HG03196 (cell line): Measurements from ENCODE around the gene CNTROB.
A peak's percentile ranks its signal among the peaks of the same experiment; 100 is the strongest.

Source experiments
- ATAC-seq: cut with Tn5 transposase; IDR thresholded peaks from one replicate; pipeline ENCODE4 v1.9.1; 2021; ENCODE audit not compliant: unreplicated experiment

The CNTROB gene

DNA sequence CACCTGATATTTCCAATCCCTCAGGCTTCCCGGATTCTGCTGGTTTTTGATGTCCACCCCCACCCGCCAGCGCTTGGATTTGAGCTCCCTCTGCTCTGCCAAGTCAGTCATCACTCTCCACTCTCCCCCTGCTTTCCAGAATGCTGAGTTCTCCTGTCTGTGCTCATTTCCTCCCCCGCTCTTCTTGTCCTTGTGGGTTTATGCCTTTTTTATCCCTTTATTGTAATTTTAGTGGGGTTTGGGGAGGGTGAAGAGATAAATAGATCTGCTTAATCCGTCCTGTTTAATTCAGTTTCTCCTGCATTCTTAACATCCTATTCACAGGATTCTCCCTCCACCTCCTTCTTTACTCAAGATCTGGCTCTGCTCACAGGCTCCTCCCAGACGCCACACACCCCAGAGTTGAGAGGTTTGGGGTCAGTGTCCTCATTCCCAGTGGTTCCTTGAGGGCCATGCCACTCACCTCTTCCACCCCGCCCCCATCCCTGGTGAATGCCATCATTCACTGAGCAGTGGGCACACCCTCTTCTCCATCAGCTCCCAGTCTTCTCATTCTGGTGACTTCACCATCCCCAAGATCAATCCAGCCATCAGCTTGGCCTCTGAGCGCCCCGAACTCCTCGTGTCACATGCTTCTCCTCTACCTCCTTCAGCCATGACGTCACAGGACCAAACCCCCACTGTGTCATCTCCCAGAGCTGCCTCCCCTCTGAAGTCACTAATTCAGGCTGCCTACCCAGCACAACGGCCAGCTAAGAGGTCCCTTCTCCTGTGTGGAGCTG lies 55.3 kb downstream of the CNTROB start:
- no peak for ATAC-seq

DNA sequence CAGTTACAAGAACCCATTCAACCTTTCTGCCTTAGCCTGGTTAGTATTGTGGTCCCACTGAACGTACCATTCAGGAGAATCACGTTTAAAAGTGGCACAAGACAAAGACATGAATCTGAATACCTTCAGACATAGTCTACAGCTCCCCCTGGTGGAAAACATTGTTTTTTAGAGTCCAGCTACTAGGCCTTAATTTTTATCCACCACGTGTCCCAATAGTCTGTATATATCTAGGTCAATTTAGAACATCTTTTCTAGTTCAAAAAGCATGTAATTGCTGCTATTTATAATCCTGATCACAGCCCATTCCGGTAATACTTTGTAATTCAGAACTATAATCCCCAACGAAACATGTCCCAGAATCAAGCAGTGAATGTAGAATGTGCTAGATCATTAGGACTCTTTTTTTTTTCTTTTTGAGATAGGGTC lies 56.8 kb downstream of the CNTROB start:
- no peak for ATAC-seq

GRCh38 chr17:7989781-7990655 lies 58.0 kb downstream of the CNTROB start:
- ATAC-seq, result peak; percentile 78

DNA sequence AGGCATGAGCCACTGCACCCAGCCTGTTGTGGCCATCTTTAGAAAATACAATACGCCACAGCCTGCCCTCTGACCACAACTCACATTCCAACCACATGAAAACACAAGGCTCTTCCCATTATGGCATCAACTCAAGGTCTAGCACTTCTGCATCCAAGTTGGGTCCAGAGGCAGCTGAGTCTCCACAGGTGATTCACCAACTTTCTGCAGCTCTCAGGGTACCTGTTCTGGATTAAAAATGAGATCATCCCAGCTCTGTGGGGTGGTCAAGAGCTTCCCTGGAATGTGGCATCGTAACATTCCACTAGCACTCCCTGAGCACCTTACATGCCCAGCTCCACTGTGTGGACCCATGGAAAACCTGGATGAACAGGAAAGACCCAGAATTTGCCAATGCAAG lies 60.5 kb downstream of the CNTROB start:
- no peak for ATAC-seq

DNA sequence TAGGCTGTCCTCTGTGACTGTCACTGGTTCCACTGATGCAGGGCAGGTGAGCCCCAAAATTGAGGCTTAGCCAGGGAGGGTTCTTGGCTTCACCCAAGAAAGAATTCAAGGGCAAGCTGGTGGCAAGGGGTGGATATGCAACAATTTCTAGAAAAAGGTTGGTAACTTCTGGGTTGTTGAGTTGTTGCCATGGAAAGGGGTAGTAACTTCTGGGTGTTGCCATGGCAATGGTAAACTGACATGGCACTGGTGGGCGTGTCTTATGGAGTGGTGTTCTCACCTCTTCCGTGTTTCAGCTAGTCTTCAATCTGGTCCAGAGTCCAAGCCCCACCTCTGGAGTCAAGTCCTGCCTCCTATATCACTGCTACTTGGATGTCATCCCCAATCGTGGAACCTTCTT lies 60.9 kb downstream of the CNTROB start:
- no peak for ATAC-seq

GRCh38 chr17:7993972-7994589 lies 62.1 kb downstream of the CNTROB start:
- ATAC-seq, result no peak

GRCh38 chr17:7995724-7996123 lies 63.7 kb downstream of the CNTROB start:
- no peak for ATAC-seq

- no peak for ATAC-seq
Observed at GRCh38 chr17:7997186-7997585, 65.2 kb downstream of the CNTROB start.
